ENCODE results near the gene THBS2.

Gene THBS2

DNA sequence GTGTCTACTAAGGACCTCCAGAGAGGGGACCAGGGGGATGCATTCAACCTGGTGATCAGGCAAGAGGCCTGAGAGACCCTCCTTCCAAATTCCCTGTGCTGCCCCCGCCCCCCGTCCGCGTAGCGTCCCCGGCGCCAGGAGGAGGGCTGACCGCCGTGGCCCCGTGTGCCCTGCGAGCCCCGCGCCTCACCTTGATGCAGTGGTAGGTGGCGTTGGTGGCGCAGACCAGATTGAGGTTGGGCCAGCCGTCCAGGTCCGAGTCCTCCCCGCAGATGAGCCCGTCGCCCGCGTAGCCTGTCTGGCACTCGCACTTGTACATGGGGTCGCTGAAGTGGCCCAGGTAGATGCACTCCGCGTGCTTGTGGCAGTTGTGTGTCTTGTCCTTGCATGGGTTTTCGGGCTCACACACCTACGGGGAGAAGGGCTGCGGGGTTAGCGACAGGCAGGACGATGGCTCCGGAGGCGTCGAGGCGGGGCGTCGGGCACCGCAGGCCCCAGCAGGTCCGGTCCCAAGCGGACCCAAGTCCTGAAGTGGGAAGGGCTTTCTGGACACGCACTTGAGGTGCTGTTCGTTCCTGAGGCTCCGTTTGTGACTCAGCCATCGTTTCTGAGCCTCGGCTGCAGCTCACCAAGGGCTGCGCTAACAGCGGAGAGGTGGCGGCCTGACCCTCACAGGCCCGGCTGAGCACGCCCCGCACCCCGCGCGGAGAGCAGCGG lies 21.7 kb downstream of the THBS2 start:
- no peak for DNase-seq (ENCODE audit: low read depth, low spot score)

DNA sequence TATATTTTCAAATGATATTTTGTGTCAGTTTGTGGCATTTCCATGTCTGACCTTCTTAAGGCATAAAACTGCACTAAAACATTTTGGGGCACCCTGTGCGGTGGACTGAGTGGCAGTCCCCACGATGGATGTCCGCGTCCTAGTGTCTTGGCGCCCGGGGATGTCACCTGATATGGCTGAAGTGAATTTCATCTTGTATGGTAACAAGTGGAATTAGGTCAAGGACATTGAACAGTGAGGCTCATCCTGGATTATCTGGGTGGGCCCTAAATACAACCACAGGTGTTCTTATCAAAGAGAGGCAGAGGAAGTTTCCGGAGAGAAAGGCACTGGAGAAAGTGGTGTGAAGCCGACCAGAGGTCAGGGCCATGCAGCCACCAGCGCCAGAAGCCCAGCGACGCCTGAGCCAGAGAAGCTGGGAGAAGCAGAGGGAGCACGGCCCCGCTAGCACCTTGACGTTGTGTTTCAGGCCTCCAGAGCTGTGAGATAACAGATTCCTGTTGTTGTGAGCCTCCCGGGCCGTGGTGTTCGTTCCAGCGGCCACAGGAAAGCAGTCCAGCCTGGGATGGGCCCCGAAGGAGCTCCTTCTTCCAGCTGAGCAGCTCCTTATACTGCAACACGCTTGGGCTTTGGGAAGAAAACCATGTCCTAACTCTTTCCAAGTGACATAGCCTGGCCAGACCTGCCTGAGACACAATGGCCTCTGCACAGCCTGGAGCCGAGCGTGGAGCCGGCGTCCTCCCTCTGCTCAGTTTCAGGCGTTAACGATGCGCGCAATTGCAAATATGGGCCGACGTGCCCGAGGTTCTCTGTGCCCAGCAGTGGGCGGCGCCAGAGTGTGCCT lies 22.5 kb downstream of the THBS2 start:
- no peak for DNase-seq (ENCODE audit: low read depth, low spot score)

DNA sequence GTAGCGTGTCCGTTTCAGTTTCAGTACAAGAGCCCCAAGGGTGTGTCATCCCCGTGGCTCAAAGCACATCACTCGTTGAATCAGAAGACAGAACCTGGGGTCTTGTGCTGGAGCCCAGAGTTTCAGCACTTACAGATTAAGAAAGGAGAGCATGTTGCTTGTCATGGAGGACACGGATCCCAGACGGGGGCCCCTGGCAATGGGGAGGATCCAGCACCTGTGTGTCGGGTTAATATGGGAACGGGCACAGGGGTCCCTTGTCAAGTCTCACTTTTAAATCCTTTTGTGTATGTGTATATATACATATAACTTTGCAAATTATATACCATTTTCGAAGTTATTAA lies 23.4 kb downstream of the THBS2 start:
- no peak for DNase-seq (ENCODE audit: low read depth, low spot score)

DNA sequence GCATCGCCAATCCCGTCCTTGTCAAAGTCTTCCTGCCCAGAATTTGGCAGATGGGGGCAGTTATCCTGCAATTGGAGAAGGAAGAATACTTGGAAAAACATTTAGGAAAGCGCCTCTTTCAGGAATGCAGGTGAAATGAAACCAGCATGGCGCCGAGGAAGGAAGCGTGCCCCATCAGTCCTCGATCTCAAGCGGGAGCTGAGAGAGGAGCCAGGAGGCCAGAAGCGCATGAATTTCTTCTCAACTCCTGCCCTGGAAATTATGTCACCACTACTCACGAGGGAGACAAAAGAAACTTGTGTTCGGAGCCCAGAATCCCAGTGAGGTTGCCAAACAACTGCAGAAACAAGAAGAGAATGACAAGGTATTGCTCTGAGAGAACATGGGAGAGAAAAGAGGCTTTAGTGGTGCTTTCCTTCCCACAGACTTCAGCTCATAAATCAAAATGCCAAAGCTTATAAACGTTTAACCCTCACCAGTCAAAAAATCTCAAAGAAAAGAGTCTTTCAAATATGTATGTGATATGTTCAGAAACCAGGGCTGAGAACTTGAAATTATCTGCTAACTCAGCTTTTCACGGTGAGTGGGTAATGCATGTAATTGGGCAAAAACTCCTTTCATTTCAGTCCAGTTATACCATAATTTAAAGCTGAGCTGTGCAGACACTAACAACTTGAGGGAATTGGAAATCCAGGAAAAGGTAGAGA lies 23.9 kb downstream of the THBS2 start:
- peak; percentile 71 for DNase-seq (ENCODE audit: low read depth, low spot score)

DNA sequence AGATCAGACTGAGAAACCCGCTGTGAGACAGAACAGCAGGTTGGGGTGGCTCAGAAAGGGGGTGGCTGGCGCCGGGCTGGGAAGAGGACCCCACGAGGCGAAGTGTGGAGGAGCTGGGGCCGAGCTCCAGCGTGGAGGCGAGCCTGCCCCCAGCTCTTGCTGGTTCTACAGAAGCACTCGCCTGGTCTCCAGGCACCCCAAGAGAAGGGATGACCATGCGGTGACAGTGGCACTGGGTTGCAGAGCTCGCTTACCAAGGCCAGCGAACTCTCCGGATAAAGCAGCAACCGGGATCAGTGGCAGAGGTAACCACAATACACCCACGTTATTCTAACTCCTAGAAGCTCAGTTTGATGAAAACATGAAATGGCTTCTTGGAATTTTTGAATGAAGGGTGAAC lies 26.5 kb downstream of the THBS2 start:
- no peak for DNase-seq (ENCODE audit: low read depth, low spot score)

DNA sequence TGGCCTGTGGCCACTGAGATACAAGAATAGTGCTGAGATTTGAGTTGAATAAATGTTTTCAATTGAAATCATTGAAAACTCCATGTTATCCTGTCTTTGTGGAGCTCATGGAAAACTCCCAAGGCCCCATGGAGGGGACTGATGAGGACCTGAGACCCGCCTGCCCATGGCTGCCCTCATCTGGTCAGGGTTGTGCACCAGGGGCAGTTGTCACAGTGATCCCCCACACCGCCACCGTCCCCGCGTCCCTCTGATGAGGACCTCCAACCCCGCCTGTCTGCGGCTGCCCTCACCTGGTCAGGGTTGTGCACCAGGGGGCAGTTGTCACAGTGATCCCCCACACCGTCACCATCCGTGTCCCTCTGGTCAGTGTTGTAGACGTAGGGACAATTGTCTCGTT lies 27.8 kb downstream of the THBS2 start:
- DNase-seq (ENCODE audit: low read depth, low spot score), result no peak

DNA sequence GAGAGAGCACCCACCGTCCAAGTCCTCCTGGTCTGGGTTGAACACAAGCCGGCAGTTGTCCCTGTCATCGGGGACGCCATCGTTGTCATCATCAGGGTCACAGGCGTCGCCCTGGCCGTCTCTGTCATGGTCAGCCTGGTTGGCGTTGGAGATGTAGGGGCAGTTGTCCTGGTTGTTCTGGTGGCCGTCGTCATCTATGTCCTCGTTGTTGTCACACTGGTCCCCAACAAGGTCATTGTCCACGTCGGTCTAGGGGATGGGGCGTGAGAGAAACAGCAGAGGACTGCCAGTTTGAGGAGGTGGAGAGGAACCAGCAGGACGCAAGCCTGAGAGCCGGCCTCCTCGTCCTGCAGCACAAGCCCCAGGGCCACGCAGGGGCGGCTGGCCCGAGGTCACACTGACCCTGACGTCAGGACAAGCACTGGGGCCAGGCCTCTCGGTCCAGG lies 28.5 kb downstream of the THBS2 start:
- no peak for DNase-seq (ENCODE audit: low read depth, low spot score)

DNA sequence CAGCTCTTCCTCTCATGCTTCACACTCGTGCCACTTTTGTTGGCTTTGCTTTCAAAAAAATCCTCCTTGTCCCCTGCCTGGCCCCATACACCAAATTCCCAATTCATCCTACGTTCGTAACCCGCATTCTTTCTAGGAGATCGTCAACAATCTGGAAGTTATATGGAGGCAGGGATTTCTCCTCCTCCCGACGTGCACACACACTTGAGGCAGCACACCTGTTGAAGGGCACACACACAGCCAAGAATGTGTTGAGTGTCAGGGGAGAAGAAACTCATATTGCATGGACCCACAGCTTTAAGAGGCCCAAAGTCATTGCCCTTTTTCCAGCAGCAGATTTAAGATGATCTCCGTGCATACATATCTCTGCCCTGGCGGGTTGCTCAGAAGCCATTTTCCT lies 28.9 kb downstream of the THBS2 start:
- no peak for DNase-seq (ENCODE audit: low read depth, low spot score)

DNA sequence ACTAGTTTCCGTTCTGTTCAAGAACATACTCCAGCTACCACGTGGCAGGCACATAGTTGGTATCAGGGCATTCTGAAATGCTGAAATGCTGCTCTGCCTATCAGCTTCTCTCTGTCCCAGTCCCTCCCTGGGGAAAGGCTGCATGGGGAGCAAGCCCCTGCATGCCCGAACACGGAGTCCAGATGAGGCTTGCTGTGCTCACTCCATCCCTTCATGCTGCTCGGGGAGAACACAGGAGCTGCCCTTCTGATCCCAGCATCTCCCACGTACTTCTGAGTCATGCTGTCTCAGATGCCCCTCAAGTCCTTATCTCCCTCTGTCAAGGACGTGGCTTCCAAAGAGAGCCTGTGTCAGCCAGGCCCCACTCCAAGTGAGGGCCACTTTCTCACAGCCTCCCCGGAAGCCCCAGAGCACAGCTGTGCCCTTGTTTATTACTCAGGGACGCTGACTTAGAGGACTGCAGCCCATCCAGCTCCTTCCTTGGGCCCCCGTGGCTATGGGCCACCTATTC lies 29.4 kb downstream of the THBS2 start:
- no peak for DNase-seq (ENCODE audit: low read depth, low spot score)

DNA sequence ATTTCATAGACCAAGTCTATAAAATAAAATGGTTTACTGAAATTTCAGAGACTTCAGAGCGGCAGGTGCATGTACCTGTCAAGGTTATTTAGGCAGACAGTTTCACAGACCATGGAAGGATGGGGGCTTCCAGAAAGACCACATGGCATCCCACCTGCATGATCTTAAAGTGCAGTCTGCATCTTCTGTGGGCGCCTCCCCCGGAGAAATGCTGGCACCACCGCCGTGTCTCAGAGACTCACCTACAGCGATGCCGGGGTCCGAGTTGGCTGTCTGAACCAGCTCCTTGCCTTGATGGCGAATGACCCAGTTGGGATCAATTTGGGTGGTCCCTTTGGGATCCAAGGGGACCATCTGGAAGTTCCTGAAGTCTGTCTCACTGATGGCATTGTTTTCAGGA lies 30.6 kb downstream of the THBS2 start:
- DNase-seq (ENCODE audit: low read depth, low spot score), result no peak

DNA sequence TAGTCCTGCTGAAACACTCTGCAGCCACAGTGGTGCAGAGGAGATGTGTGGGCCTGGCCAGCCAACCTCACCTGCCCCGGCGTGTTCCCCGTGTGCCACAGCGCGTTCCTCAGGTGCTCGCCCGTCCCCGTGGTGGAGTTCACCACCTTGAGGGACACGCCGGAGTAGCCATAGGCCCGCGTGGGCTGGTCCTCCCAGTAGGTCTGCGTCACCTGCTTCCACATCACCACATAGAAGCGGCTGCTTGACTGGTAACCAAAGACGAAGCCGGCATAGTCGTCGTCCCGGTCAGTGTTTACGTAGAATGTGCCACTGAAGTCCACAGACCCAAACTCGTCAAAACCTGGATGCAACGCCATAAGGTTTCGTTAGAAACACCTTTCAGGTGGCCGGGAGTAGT lies 31.5 kb downstream of the THBS2 start:
- no peak for DNase-seq (ENCODE audit: low read depth, low spot score)

DNA sequence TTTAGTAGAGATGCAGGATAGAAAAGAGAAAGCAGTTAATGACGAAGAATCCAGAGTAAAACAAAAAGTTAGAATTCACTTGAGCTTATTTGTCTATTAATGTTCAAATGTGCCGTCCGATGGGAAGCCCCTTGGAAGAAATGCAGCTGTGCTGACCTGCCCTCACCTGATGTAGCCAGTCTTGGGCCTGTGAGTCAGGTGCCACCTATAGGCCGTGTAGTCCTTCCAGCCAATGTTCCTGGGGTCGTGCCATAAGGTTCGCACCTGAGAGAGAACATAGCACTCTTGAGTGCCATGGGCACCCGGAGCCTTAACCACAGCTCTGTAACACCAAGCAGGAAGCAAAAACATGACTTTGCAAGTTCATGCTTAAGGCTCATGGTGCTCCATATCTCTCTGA lies 32.4 kb downstream of the THBS2 start:
- DNase-seq (ENCODE audit: low read depth, low spot score), result no peak

DNA sequence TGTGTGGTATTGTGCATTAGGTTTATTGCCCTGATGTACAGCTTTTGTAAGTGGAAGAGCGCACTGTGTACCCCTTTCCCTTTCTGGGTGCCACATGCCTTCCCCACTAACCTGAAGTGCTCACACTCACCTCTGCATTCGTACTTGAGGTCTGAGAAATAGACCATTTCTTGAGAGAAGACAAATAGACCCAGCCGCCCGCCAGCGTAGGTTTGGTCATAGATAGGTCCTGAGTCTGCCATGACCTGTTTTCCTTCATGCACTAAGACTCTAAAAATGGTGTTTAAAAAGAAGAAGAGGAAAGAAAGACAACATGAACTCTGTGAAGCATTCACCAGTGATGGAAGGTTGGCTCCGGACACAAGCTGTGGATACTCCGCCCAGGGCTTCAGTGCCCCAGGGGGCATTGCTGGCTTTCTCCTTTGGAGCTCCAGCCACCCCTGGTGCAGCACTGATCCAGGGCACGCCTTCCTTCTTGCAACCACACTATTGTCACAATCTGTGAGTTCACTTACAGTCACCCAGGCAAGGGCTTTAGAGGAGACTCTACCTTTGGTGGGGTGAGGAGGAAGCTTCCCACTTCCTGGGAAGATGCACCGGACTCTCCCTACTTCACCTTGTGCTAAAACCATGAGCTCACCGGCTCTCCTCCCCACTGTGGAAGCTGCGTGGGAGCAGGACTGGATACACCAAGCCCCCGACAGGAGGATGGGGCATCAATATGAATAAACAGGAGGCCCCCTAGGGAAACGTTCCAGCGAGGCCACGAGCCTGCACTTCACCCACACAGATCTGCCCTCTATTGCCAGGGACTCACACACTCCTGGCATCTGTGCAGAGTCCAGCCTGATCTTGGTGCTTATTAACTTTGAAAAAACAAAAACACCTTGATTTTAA lies 33.3 kb downstream of the THBS2 start:
- no peak for DNase-seq (ENCODE audit: low read depth, low spot score)

DNA sequence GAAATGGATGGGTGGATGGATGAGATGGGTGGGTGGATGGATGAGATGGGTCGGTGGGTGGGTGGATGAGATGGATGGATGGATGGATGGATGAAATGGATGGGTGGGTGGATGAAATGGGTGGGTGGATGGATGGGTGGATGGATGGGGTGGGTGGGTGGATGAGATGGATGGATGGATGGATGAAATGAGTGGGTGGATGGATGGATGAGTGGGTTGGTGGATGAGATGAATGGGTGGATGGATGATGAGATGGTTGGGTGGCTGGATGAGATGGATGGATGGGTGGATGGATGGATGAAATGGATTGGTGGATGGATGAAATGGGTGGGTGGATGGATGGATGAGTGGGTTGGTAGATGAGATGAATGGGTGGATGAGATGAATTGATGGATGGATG lies 35.7 kb downstream of the THBS2 start:
- DNase-seq (ENCODE audit: low read depth, low spot score), result no peak

DNA sequence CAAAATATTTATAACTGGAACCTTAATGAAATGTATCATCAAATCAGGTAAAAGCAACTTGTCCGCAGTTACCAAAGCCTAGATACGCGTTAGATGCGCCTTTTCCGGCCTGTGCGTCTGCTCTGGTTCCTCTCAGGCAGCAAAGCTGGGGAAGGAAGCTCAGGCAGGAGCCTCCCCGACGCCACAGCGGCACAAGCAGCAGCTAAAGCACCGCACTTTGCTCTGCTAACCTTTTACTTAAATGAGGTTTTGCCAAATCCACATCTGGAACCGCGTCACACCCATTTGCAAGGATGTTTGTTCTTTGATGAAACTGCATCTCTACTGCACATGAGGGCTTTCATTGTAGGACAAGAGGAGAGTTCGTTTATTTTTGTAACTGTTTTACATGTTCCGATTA lies 36.8 kb downstream of the THBS2 start:
- DNase-seq (ENCODE audit: low read depth, low spot score), result no peak

DNA sequence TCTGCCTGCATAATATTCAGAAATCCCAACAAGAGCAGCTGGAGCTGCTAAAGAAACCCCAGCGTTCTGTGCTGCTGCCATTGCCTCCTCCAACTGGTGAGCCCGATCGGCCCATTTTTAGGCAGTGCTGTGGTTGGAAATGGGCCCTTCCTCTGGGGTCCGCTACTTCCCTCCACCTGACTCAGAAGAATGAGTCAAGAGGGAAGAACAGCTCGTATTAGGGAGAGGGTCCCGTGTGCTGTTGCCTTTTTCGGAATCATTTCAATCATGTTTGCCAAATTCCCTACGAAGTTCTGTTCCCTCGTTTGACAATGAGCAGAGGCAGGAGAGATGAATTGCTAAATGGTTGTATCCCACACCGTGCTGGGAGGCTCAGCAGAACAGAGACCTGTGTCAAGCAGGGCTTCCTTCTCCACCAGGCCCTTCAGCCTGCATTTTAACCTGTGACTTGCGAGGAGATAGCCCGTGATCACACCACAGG lies 38.4 kb downstream of the THBS2 start:
- peak; percentile 32 for DNase-seq (ENCODE audit: low read depth, low spot score)

DNA sequence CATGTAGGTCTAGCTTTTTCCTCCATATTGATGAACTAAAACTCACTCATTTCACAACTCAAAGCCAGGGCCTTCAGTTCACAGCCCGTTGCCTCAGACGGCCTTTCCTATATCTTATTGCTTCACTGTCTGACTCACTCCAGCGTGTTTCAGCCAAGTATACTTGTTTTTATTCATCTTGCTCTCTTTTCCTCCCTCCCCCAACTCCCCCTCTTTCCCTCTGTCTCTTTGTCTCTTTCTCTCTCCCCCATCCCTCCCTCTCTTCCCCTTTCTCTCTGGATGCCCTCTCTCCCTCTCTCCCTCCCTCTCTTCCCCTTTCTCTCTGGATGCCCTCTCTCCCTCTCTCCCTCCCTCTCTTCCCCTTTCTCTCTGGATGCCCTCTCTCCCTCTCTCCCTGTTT lies 38.9 kb downstream of the THBS2 start:
- peak; percentile 85 for DNase-seq (ENCODE audit: low read depth, low spot score)

DNA sequence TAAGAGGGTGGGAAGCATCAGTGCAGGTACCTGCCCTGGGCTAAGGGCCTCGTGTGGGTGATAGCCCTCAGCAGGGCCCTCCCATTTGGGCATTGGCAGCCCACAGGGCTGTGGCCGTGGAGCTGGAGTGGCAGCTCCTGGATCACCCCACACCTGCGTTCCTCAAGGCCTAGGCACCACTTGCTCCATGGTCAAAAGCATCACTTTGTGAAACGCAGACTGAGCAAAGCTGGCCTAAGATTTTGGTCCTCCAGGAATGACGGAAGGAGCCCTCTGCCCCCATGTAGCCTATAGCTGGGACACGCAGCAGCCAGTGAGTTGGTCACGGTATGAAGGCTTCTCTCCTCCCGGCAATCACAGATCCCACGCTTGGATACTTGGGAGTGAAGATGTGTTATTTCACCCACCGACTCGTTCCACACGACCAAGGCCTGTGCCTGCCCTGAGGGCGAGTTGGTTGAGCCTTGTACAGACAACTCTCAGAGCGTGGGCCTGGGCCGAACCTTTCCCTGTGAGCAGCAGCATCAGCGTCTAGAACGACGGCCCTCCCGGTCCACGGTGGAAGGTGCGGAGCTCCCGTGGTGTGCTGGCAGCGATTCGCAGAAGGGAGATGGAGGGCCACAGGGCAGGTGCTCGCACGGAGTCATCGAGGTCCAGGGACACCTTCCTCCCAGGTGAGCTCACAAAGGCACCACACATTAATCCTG lies 39.7 kb downstream of the THBS2 start:
- DNase-seq (ENCODE audit: low read depth, low spot score), result no peak

DNA sequence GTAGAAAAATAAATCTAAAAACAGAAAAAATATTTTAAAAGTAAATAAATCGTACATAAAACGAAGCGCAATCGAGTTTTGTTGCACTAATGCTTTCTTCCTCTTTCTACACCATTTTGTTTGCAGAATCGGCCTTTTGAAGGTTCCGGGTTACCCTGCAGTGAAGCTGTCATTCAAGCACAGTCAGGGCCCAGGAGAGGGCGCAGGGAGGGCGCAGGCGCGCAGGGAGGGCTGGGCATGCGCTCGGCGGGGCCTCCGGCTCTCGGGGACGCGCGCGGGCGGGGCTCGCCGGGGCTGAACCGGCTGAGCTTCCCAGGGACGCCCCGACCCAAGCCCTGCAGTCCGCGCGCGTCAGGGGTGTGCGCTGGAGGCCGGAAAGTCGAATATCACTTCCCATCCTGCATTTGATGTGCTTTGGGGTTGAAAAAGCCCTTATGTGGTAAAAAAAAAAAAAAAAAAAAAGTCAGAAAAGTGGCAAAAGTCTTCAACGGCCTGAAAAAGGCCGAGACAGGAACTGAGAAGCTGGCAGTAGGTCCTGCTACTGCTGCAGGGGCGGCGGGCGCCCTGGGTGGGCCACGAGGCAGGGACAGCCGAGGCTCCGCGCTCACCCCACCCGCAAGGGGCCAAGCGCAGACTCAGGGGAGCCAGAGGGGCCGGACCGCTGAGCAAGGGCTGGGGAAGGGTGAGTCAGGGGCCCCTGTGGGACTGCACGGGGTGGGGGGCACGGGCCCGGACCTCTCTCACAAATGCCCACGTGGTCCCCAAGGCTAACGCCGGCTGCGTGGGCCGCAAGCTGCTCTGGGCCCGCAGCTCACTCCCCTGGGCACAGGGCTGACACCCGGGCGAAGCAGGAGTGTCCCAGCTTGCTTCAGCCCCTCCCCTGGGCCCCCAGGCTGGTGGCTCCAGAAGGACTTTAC lies 40.5 kb downstream of the THBS2 start:
- peak; percentile 95 for DNase-seq (ENCODE audit: low read depth, low spot score)

DNA sequence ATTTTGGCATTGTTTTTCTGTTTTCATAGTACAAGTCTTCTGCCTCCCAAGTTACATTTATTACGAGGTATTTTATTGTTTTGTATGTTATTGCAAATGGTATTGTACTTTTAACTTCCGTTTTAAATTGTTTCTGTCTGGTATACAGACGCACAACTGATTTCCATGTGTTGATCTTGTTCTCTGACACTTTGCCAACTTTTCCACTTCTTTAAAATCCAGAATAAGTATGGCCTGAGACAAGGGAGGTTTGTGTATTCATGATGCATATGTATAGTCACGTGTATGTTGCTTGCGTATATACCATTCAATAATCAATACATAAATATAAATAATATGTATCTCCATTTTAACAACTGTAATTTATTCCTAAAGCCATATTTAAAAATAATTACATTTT lies 41.2 kb downstream of the THBS2 start:
- no peak for DNase-seq (ENCODE audit: low read depth, low spot score)
